ENCODE measurements around the gene KIDINS220. TPM values are rescaled to one million over a fixed set of nuclear protein-coding genes. Genes with fewer than 3 reads are reported as not detected.

KIDINS220 gene
- total RNA-seq, 2 experiments from 2014 or later = 20.8 to 20.9 TPM

- no peaks in the 10 kb centered on the region for H3K9me3 Mint-ChIP-seq
- ChIA-PET CTCF (interaction anchor here (1.0 kb wide), 1 partner anchor 9 kb away, joined by 3 read pairs; no protein-coding TSS in a partner anchor), POLR2A (no interaction called here)
These were observed 44.7 kb upstream of the KIDINS220 start for GRCh38 chr2:8882094-8882493.

GRCh38 chr2:8877894-8878293 is 40.5 kb upstream of the KIDINS220 start:
- TF ChIP-seq CTCF (IDR thresholded peaks at IDR 0.05) = no peak
- Mint-ChIP-seq H3K36me3 (ENCODE audit: low read depth) (no peaks in the 10 kb centered on the region), H3K27me3 (peaks cover 1% of the 10 kb centered on the region), H3K4me1 (ENCODE audit: low read depth) (no peaks in the 10 kb centered on the region), H3K9me3 (no peaks in the 10 kb centered on the region), H3K27ac (no peak overlapping the region), H3K4me3 (no peak overlapping the region)
- DNase-seq (no peak), ATAC-seq (no peak)
- POLR2A ChIA-PET = no interaction called here
- CTCF ChIA-PET = no interaction called here
- intact Hi-C loops (cut with micrococcal nuclease) = no loop called here

More at GRCh38 chr2:8882094-8882493, 44.7 kb upstream of the KIDINS220 start:
- Mint-ChIP-seq H3K4me3 (no peak overlapping the region), H3K27ac (no peak overlapping the region), H3K36me3 (ENCODE audit: low read depth) (no peaks in the 10 kb centered on the region), H3K4me1 (ENCODE audit: low read depth) (no peaks in the 10 kb centered on the region), H3K27me3 (no peaks in the 10 kb centered on the region)
- intact Hi-C loops (cut with micrococcal nuclease) = no loop called here
- DNase-seq = no peak
- TF ChIP-seq CTCF (IDR thresholded peaks at IDR 0.05) = no peak
- no peak for ATAC-seq

GRCh38 chr2:8877332-8877731 is 39.9 kb upstream of the KIDINS220 start:
- DNase-seq (no peak), ATAC-seq (no peak)
- Mint-ChIP-seq H3K27ac (no peak overlapping the region), H3K4me1 (ENCODE audit: low read depth) (no peaks in the 10 kb centered on the region), H3K36me3 (ENCODE audit: low read depth) (no peaks in the 10 kb centered on the region), H3K27me3 (peaks cover 1% of the 10 kb centered on the region), H3K9me3 (no peaks in the 10 kb centered on the region), H3K4me3 (no peak overlapping the region)
- ChIA-PET CTCF (no interaction called here), POLR2A (no interaction called here)
- intact Hi-C loops (cut with micrococcal nuclease) = no loop called here
- TF ChIP-seq CTCF (IDR thresholded peaks at IDR 0.05) = no peak

GRCh38 chr2:8876628-8877027 is 39.2 kb upstream of the KIDINS220 start:
- no peak for ATAC-seq
- Mint-ChIP-seq H3K4me1 (ENCODE audit: low read depth) (no peaks in the 10 kb centered on the region), H3K36me3 (ENCODE audit: low read depth) (no peaks in the 10 kb centered on the region), H3K27me3 (peaks cover 1% of the 10 kb centered on the region), H3K9me3 (no peaks in the 10 kb centered on the region), H3K4me3 (no peak overlapping the region), H3K27ac (no peak overlapping the region)
- intact Hi-C loops (cut with micrococcal nuclease) = no loop called here
- ChIA-PET POLR2A (interaction anchor here (0.7 kb wide), 1 partner anchor 980 kb away, joined by 3 read pairs; no protein-coding TSS in a partner anchor), CTCF (no interaction called here)
- DNase-seq = no peak
- no peak for TF ChIP-seq CTCF (IDR thresholded peaks at IDR 0.05)

- peak; percentile 51 for TF ChIP-seq CTCF (IDR thresholded peaks at IDR 0.05)
- Mint-ChIP-seq H3K36me3 (ENCODE audit: low read depth) (no peaks in the 10 kb centered on the region), H3K27ac (no peak overlapping the region), H3K4me3 (no peak overlapping the region), H3K27me3 (peaks cover 1% of the 10 kb centered on the region), H3K4me1 (ENCODE audit: low read depth) (no peaks in the 10 kb centered on the region), H3K9me3 (no peaks in the 10 kb centered on the region)
- ATAC-seq (no peak), DNase-seq (no peak)
- ChIA-PET POLR2A (no interaction called here), CTCF (interaction anchor here (0.6 to 2.4 kb wide), 10 partner anchors 9 to 267 kb away, joined by 3 to 14 read pairs (median 4); no protein-coding TSS in a partner anchor)
- intact Hi-C loops (cut with micrococcal nuclease) = loop anchor here (5.0 kb wide), 1 partner anchor 264 kb away; no protein-coding TSS in a partner anchor
These were observed 35.5 kb upstream of the KIDINS220 start for GRCh38 chr2:8872821-8873432.
